GM12873 (cell line): Measurements from ENCODE around the gene HNF4A.

Experiments used
- TF ChIP-seq, protein P1 (sequence below): IDR thresholded peaks from 2 replicates; pipeline ENCODE4 v1.5.1; 2012; ENCODE audit warnings: low read depth, mild to moderate bottlenecking, moderate library complexity, low read length, control low read depth; ENCODE audit not compliant: insufficient read depth; ENCODE audit errors: missing control alignments

The HNF4A gene

DNA sequence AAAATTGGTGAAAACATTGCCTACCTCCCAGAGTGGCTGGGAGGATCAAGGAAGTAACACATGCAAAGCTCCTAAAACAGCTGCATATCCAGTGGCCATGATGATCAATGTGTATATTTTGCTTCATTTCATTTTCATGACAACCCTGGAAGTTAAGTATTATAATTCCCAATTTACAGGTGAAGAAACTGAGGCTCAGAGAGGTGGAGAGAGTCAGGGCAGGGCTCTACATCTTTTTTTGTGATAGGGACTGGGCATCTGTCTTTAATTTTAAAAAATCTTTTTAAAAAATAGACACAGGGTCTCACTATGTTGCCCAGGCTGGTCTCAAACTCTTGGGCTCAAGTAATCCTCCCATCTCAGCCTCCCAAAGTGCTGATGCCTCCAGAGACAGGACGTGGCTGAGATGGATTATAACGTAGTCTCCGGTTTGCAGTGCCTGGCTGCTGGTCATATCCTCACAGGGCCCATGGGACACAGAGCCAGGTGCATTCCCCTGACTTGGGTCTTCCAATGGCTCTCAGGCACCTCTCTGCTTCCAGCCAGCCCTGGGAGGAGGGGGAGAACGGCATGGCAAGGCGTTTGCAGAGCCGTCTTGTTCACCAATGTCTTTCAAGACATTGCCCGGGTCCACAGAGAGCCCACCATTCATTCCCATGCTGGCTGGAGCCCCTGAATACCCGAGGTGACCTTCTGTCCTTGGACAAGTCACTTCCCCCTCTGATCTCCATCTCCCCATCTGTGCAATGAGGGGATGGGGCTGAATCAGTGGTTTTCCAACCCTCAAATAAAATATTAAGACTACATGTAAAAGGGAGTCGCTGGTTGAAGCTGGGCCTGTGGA is 38.3 kb downstream of the HNF4A start:
- TF ChIP-seq, protein P1, sequence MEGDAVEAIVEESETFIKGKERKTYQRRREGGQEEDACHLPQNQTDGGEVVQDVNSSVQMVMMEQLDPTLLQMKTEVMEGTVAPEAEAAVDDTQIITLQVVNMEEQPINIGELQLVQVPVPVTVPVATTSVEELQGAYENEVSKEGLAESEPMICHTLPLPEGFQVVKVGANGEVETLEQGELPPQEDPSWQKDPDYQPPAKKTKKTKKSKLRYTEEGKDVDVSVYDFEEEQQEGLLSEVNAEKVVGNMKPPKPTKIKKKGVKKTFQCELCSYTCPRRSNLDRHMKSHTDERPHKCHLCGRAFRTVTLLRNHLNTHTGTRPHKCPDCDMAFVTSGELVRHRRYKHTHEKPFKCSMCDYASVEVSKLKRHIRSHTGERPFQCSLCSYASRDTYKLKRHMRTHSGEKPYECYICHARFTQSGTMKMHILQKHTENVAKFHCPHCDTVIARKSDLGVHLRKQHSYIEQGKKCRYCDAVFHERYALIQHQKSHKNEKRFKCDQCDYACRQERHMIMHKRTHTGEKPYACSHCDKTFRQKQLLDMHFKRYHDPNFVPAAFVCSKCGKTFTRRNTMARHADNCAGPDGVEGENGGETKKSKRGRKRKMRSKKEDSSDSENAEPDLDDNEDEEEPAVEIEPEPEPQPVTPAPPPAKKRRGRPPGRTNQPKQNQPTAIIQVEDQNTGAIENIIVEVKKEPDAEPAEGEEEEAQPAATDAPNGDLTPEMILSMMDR, result no peak

DNA sequence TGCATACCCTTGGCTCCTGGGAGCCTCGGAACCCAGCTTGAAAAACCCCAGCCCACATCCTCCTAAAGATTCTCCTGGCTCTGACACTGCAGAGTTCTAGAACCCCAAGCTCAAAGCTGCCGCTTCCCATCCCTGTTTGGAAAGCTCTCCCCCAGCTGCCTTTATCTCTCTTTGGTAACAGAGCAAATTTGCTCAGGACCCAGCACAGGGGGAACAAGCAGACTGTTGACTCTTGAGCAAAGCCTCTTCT is 38.9 kb downstream of the HNF4A start:
- TF ChIP-seq, protein P1, result no peak

DNA sequence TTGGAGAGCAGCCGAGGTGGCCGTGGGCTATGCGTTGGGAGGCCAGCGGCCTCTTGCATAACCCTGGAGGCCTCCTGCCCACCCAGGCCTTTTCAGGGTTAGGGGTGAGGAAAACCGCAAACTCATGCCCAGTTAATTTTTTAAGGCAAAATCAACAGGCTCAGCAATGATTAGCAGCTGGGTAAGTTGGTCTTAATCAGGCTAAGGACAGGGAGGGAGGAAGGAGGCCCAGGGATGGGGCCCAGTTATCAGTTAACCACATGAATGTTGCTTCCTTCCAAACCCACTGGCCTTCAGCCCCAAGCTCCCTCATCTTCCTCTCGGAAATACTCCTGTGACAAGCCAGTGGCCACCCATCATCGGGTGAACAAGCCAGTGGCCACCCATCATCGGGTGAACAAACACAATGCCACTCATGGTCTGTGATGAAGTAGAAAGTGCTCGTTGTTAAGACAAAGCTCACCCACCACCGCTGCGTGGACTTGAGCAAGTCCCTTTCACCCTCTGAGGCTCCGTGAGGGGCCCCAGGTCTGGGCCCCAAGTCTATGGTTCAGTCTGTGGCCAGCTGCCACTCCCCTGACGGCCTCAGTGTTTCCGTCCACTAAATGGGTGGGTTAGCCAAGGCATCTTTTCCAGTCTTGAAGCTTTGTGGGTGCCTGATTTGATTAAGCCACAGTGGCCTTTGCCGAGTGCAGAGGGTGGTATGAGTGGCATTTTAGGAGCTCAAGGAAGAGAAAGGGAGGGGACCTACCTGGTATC is 39.4 kb downstream of the HNF4A start:
- TF ChIP-seq, protein P1, result no peak

DNA sequence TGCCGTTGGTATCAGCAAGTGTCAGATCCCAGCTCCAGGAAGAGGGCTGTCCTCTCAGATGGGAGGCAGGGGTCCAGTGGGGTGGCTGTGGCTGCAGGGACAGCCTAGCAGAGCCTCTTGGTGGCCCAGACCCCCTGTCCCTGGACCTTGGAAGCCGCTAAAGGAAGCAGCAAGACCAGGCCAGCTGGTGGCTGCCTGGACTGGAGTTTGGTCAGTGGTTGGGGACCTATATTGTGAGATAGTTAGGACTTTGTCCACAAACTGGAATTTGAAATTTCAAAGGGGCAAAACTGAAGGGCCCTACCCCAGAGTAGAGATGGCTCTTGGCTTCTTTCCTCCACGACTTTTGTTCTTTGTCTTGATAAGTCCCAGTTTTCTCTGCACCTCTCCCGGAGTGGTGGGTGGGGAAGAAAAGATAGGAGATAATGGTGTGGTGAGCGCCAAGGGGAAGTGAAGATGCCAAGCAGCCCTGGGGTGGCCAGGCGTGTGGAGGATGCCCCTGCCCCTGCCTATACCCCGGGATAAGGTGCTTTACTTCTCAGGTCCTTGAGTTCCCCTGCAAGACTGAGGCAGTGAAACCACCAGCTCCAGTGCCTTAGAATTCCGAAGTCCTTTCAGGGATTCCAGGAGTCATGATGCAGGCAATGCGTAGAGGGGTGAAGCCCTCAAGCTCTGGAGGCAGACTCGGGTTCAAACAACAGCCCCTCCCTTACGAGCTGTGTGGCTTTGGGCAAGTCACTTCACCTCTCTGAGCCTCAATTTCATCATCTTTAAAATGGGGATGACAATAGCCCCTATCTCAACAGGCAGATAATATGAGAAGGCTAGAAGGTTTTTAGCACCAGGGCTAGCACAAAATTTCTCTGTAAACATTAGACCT is 40.2 kb downstream of the HNF4A start:
- TF ChIP-seq, protein P1, result no peak

DNA sequence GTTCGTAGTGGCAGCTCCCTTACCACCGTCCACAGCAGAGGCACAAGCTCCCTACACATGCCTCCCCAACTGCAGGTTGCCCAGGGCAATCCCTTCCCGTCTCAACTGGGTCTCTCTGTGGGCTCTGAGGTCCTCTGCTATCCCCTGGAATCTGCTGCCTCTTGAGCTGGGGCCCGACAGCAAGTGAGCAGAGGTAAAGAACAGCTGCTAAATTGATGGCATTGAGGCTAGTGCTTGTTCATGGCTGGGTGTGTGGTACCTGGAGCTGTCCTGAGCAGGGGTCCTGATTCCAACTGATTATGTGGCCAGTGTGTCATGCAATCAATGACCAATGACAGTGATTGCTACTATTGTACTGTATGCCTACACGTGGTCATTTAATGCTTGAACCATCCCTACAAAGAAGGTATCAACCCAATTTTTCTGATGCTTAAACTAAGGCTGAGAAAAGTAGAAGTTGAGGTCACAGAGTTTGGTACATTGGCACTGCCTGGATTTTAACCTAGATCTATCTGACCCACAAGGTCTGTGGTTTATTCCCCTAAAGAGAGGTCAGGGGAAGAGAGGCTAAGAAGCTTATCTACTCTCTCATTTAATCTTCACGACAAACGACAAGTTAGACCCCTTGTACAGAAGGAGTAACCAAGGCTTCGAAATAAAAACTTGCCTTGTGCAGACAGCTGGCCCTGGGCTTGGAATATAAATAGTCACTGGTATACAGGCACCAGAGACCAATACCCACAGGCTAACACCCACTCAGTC is 41.1 kb downstream of the HNF4A start:
- TF ChIP-seq, protein P1, result no peak

DNA sequence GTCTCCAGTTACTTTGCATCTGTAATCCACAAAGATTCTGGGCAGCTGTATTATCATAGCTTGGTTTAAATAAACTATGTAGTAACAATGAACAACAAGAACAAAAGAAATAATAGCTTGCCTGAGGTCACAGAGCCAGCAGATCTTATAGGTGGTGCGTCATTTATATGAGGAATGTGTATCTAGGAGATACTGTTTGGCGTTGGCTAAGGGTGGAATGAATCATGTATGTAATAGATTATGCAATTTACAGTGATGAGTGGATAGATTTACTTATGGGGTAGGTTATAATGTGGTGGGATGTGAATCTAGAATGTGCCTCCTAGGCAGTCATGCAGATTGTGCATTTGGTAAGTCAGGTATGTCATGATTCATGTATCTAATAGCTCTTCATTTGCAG is 42.8 kb downstream of the HNF4A start:
- TF ChIP-seq, protein P1, result no peak

DNA sequence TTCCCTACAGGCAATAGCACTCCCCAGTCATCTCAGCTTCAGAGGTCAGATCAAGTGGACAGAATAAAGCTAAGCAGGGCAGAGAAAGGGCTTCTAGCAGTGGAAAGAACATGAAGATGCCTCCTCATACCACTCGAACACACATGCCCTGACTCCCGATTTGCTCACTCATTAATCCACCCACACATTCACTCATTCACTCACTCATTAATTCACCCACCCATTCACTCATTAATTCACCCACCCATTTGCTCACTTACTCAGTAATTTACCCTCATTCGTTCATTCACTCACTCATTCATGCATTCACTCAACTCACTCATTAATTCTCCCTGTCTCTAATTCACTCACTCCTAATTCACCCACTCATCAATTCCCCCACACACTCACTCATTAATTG is 43.9 kb downstream of the HNF4A start:
- TF ChIP-seq, protein P1, result no peak
